Raji (cell line): ENCODE results near the gene ZNF473.

Source experiments
- POLR2A ChIP-seq: IDR thresholded peaks from 2 replicates; pipeline ENCODE4 v1.6.1; 2011; ENCODE audit warnings: low read depth, low read length, control low read depth; ENCODE audit not compliant: insufficient read depth

Gene ZNF473

DNA sequence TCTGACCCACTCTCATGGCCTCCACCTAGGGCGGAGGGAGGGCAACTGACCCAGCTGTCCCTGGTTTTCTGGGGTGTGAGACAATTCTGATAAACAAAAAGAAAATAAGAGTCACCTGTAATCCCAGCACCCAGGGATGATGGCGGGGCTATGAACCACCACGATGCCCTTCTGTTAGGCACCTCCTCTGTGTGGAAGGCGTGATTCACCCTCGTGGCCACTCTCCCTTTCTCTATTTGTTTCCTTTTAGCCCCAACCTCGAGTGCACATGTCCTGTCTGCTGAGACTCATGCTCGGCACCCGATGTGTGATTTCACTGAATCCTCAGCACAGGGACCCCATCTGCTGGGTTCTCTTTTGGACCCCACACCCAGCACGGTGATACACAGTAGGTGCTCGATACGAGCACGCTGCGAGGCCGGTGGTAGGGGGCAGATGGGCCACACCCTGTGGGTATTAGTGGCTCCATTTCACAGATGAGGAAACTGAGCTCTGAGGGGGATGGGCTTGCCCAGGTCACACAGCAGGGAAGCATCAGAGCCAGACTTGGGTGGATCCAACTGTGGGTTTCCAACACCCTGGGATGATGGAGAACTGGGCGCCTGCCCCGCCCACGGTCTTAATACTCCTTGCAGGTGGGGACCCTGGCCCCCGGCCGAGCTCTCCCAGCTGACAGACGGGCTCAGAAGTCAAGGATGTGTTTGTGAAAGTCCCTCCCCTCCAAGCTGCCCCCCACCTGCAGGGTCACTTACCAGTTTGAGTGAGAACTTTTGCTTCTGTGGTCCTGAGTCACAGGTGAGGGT lies 25.6 kb upstream of the ZNF473 start:
- no peak for TF ChIP-seq POLR2A

DNA sequence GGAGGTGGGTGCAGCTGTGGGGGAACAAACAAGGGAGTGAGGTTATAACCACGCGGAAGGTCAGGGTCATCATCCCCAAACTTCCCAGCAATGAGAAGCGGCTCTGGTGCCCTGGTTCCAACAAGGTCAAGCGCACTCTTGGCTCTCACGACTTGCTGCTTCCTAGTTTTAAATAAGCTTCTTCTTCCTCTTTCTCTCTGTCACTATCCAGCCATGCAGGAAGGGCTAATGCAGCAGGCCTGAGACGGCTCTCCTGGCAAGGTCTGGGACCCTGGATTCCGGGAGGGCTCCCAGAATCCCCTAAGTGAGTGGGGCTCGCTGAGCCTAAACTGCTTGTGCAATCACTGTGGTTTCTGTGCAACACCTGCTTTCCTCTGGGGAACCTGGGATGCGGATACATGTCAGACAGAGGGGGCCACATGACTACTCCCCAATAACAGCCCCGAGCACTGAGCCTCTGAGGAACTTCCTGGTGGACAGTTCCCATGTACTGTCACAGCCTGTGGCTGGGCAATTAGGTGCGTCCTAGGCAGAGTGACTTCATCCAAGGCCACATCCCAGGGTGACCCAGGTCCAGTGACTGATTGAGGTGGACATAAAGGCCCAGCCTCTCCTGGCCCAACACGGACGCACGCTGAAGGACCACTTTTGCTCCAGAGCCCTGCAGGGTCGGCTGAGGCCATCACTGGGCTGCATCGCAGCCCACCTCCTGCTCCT lies 24.8 kb upstream of the ZNF473 start:
- no peak for TF ChIP-seq POLR2A

DNA sequence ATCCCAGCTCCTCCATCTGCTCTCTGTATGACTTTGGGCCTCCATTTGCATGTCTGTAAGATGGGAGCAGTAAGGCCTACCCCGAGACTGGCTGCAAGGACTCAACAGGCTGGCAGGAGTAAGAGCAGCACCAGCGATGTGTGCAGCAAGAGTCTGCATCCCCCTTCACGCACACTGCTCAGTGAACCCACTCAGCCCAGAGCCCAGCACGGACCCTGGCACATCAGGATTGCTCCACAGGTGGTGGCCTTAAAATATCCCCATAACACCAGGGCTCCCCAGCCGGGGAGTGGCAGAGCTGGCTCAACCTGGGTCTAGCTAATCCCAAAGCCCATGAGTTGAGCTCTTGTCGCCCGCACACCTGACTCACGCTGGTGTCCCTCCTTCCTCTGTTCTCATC lies 24.0 kb upstream of the ZNF473 start:
- TF ChIP-seq POLR2A, result no peak

DNA sequence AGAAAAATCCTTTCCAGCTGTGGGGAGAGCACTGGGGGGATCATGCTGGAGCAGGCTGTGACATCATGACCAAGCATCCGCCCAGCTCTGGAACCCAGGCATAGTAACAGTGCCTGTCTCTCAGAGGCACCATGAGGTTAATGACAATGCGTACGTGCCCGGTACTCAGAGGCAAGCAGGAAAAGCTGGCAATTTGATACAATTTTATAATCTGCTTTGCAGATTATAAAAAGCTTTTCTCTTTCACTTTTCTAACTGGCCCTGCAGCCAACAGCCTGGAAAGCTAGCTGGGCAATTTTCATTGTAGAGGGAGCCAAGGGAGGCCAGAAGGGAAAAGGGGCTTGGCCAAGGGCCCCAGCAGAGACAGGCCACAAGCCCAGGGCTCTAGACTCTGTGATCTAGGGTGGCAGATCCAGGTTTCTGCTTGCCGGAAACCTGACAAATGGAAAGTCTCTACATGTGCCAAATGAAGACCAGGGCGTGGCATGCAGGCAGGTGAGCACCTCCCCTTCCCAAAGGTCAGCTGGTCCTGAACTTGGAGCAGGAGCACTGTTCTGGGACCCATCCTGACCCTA lies 23.3 kb upstream of the ZNF473 start:
- no peak for TF ChIP-seq POLR2A

DNA sequence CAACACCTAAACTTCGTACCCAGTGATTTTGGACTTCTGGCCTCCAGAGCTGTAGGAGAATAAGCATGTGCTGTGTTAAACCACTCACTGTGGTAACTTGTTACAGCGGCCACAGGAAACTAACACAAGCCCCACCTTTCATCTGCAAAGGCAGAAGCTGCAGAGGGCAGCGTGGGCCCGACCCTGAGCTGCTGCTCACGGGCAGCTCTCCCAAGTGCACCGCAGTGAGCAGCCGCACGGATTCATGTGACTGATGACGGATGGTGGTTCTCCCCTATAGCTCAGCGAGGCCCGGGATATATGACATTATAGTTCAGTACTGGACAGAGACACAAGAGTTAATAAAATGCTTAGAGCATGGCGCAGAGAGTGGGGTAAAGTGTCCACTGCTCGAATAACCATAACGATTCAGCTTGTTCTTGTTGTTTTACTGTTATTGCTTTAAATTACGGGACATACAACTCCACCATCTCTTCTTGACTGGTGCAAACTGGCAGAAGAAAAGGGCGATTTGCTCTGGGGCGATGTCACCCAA lies 22.5 kb upstream of the ZNF473 start:
- TF ChIP-seq POLR2A, result no peak

DNA sequence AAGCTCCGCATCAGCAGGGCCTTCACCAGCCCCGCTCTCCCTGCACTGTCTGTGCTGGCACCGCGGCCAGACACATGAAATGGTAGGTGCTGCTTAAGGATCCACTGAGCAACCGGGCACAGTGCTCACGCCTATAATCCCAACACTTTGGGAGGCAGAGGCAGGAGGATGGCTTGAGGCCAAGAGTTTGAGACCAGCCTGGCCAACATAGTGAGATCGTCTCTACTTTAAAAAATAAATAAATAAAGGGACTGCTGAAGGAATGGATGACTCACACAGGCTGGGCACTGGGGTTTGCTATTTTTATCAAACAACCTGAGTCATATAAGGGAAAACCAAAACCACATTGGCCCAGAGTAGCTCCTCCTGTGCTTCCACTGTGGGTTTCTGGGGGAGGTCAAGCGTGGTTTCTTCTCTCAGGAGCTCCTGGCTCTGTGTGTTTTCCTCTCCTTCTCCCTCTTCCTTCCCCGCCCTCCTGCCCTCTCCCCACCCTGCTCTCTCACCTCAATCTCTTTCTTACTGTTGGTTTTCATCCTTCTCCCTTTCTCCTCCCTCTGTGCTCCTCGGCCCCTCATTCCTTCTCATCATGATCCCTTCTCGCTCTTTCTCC lies 21.9 kb upstream of the ZNF473 start:
- no peak for TF ChIP-seq POLR2A

DNA sequence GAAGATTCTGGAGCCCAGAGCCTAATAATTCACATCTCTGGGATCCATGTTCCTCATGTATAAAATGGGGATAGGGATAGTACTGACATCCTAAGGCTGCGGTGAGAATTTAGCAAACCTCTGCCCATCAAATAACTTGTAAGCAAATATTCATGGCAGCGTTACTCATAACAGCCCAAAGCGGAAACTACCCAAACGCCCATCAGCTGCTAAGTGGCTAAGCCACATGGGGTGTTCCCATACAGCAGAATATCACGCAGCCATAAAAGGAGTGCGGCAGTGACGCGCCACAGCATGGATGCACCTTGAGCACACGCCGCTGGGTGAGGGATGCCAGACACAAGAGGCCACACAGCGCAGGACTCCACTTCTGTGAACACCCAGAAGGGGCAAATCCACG lies 20.4 kb upstream of the ZNF473 start:
- TF ChIP-seq POLR2A, result no peak

DNA sequence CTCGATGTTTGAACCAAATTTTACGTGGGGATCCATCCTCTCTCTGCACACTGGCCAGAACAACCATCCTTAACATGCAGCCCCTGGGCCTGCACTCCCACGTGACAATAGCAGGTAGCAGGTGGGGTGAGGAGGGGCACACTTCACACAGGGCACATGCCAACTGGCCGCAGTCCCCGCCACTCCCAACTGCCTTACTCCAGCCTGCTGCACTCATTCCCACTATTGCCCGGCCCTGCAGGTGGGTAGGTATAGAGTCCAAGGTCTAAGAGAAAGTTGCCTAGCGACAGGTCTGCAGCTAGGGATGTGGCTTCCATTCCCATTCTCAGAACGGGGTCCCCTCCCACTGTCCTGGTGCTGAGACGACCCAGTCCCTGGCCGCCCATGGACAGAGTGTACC lies 18.6 kb upstream of the ZNF473 start:
- no peak for TF ChIP-seq POLR2A

DNA sequence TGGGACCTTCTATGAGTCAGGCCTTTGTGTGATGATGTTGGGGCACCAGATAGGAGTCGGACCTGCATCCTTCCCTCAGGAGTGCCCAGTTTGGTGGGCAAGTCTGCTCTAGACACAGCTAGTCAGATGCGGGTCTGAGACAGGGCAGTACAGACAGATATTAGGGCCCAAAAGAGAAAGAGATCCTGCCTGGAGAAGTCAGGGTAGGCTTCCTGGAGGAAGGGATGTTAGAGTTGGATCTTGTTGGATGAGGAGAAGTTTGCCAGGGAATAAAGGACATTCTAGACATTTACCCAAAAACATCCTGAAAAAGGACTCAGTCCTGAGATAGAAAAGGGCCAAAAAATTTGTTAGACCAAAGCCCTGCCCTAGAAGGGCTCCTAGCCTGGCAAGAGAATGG lies 17.9 kb upstream of the ZNF473 start:
- TF ChIP-seq POLR2A, result no peak

DNA sequence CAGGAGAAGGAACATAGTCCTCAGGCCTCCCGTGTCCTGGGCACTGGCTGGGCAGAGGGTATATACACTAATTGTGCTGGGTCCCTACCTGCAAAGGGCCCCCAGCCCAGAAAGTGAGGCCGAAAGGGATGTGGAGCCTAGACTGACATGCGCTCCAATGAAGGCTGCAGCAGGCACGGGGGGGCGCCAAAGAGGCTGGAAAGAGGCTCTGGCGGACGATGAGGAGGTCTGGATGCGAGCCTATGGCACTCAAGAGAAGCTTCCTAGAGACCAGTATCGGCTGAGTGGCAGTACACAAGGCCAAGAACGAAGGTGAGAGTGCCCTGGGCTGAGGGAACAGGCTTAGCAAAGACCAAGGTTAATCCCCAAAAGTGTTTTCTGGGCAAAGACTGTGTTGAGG lies 17.3 kb upstream of the ZNF473 start:
- no peak for TF ChIP-seq POLR2A

DNA sequence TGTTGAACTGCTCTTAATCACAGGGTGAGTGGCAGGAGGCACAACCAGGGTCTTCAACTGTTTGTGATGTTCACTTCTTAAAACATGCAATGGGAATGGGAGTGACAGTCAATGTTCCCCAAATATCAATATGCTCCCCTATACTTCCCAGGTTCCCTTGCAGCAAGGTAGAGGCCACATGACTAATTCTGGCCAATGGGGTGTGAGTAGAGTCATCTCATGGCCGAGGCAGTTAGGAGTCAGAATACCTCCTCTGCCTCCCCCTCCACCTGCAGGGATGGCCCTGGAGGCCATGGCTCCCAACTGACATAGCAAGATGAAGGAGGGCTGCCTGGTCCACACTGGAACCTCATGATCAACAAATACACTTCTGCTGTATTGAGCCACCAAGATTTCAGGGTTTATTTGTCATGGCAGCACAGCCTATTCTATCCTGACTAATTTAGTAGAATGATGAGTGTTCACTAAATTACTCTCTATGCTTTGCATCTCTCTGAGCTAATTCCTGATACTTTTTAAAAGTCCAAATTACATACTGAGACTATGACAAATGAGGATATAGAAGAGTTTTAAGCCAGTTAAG lies 9.5 kb upstream of the ZNF473 start:
- TF ChIP-seq POLR2A, result no peak

DNA sequence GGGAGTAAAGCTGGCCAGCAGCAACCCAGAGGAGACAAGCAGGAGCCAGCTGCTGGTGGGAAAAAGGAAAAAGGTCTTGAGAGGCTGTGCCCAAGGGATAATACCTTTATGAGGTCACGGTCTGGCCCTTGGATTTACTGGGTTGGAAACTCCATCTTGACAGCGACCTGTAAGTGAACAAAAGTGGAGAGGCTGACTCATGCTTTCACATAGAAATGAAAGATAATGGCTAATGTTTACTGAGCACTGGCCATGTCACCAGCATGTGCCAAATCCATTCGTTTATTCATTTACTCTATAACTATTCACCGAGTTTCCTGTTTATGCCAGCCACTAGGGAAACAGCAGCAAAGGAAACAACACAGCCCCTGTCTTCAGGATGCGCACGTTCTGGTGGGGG lies 5.3 kb upstream of the ZNF473 start:
- no peak for TF ChIP-seq POLR2A

DNA sequence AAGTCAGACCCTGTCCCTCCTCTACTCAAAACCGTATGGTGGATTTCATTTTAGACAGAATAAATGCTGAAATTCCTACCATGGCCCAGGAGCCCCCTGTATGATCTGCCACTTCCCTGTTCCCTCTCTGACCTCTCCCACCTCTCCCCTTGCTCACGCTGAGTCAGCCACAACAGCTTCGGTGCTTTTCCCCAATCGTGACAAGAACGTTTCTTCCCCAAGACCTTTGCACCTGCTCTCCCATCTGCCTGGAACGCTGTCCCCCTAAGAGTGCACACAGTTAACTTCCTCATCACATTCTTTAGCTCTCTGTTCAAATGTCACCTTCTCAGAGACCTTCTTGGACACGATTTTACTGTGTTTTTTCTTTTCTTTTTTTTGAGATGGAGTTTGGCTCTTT lies 3.0 kb upstream of the ZNF473 start:
- no peak for TF ChIP-seq POLR2A

DNA sequence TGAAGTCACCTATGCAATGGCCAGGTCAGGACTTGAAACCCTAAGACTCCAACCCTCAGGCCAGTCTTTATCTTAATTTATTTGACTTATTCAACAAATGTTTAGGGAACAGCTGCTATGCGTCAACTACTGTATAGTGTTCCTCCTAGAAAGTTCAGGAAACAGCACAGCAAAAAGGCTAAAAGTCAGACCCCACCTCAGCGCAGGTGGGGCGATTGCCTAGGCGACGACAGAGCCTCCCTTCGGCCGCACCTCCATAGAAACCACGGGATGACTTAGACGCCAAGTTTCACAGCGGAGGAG lies 1.1 kb upstream of the ZNF473 start:
- no peak for TF ChIP-seq POLR2A

DNA sequence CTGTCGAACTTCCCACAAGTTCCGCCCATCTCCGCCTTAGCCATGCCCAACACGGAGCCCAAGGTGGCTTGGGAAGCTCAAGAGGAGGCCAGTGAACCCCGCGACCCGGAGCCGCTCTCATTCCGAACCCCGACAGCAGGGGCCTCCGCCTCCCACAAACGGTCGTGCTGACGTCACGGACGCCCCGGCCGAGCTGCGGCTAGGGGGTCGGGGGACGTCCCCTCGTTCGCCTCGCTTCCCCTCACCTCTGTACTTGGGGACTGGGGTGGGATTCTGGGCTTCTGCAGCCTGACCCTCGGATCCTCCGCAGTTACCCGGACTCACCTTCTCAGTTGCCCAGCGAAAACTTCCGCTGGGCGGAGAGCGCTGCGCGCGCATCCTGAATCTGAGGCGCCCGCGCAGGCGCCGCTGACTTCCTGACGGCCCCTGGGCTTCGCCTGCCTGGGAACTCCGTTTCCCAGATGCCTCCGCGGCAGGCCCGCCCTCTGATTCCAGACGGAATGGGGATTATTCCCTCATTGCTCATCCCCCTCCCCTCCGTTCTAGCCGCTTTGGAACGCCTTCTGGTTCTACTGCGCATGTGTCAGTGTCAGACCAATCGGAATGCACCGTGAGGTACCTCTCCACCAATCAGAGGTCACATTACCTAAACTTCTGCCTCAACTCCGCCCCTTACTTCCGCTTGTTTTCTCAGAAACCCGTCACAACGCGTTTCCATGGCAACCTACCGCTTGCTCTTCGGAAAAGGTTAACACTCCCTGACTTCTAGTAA lies 597 bp upstream of the ZNF473 start, which contains the start of gene VRK3:
Gene VRK3 (minus strand): TSS at position 351 of the 772 bp plus-strand sequence. CDS start 9,210 bp downstream, outside the sequence.
- peak; percentile 88 for TF ChIP-seq POLR2A

DNA sequence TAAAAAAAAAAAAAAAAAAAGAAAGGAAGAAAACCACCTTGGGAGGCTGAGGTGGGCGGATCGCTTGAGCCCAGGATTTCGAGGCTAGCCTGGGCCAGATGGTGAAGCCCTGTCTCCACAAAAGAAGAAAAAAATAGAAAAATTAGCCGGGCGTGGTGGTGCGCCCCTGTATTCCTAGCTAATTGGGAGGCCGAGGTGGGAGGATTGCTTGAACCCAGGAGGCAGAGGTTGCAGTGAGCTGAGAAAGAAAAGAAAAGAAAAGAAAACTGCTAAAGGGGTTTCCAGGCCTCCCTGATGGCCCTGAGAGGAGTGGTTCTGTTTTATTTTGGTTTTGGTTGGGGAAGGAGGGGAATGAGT lies 723 bp downstream of the ZNF473 start:
- TF ChIP-seq POLR2A, result no peak
